Smooth muscle cell (in vitro differentiated cells): ENCODE measurements around the gene ZNF70. TPM values are rescaled to one million over a fixed set of nuclear protein-coding genes. Genes with fewer than 3 reads are reported as not detected.

Experiments
- DNase-seq: peaks from one replicate; lab custom pipeline; 2025; ENCODE audit not compliant: unreplicated experiment; lab: John Stamatoyannopoulos, UW
- H2AFZ ChIP-seq: fragments of 200-600 bp; sonication (generic); 2 replicates; pipeline ENCODE4 v1.6.0; 2016; ENCODE audit warnings: antibody characterized with exemption, low read depth, mild to moderate bottlenecking
- H3F3A ChIP-seq: fragments of 200-600 bp; sonication (generic); 2 replicates; pipeline ENCODE4 v1.6.0; 2017; ENCODE audit warnings: antibody characterized with exemption, low read depth
- H3K27ac ChIP-seq: fragments of 200-600 bp; sonication (generic); 2 replicates; pipeline ENCODE4 v1.5.1; 2016; ENCODE audit warnings: low read depth, mild to moderate bottlenecking
- H3K27me3 ChIP-seq: fragments of 200-600 bp; sonication (generic); 2 replicates; pipeline ENCODE4 v1.6.1; 2016; ENCODE audit warnings: low read depth, mild to moderate bottlenecking
- H3K36me3 ChIP-seq: fragments of 200-600 bp; sonication (generic); 2 replicates; pipeline ENCODE4 v1.5.1; 2016; ENCODE audit warnings: low read depth
- H3K4me1 ChIP-seq: fragments of 200-600 bp; sonication (generic); 2 replicates; pipeline ENCODE4 v1.5.1; 2016; ENCODE audit warnings: low read depth
- H3K4me2 ChIP-seq: fragments of 200-600 bp; sonication (generic); 2 replicates; pipeline ENCODE4 v1.6.0; 2016; ENCODE audit warnings: mild to moderate bottlenecking
- H3K4me3 ChIP-seq: fragments of 200-600 bp; sonication (generic); 2 replicates; pipeline ENCODE4 v1.5.1; 2016; ENCODE audit warnings: mild to moderate bottlenecking
- H3K79me2 ChIP-seq: fragments of 200-600 bp; sonication (generic); 2 replicates; pipeline ENCODE4 v1.6.0; 2016; ENCODE audit warnings: low read depth, mild to moderate bottlenecking
- H3K9ac ChIP-seq: fragments of 200-600 bp; sonication (generic); 2 replicates; pipeline ENCODE4 v1.6.0; 2016; ENCODE audit warnings: low read depth
- H3K9me3 ChIP-seq: fragments of 200-600 bp; sonication (generic); replicated peaks from 2 replicates; pipeline ENCODE4 v1.5.1; 2016; ENCODE audit warnings: low read depth
- H4K20me1 ChIP-seq: fragments of 200-600 bp; sonication (generic); 2 replicates; pipeline ENCODE4 v1.6.0; 2016; ENCODE audit warnings: low read depth
- WGBS: methylation state at CpG from one replicate; pipeline ENCODE4 v1.1.7; 2016; ENCODE audit warnings: low lambda C conversion rate; 5-methylcytosine and 5-hydroxymethylcytosine counted together
- polyA plus RNA-seq: library from polyadenylated mRNA; unstranded; fragments of >200 nt; fragmentation: Nextera tagmentation; extraction: Ambion mirVana; gene quantifications from 2 replicates; pipeline ENCODE4 v1.2.1, GENCODE V29; 2016
- total RNA-seq: library from RNA; depleted of rRNA; stranded (reverse); fragments of >200 nt; gene quantifications from 2 replicates; pipeline ENCODE4 v1.2.3, GENCODE V29; 2014
- TF ChIP-seq, protein P1 (sequence below): fragments of 200-600 bp; sonication (generic); IDR thresholded peaks from 2 replicates; pipeline ENCODE4 v1.5.1; 2017; ENCODE audit warnings: borderline replicate concordance, mild to moderate bottlenecking, antibody characterized with exemption; ENCODE audit not compliant: insufficient read depth, poor library complexity, severe bottlenecking

Gene ZNF70
- total and polyA plus RNA-seq, 2 experiments from 2014 or later: 2.4 to 6.9 TPM

DNA sequence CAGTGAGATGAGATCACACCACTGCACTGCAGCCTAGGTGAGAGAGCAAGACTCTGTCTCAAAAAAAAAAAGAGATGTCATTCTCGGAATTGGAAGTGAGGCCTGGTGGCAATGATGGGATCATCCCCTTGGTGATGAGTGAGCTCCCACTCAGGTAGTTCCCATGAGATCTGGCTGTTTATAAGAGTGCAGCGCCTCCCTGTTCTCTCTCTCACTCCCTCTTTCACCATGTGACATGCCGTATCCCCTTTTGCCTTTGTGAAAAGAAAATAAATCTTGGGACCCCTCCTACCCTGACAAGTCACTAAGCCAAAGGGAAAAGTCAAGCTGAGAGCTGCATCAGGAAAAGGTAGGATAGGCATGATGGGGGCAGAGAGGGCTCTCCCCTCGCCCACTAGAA is 28.8 kb downstream of the ZNF70 start:
- H3K4me3 ChIP-seq: no peak overlapping the region
- H2AFZ ChIP-seq: no peak overlapping the region
- H3K9ac ChIP-seq: no peak overlapping the region
- TF ChIP-seq, protein P1, sequence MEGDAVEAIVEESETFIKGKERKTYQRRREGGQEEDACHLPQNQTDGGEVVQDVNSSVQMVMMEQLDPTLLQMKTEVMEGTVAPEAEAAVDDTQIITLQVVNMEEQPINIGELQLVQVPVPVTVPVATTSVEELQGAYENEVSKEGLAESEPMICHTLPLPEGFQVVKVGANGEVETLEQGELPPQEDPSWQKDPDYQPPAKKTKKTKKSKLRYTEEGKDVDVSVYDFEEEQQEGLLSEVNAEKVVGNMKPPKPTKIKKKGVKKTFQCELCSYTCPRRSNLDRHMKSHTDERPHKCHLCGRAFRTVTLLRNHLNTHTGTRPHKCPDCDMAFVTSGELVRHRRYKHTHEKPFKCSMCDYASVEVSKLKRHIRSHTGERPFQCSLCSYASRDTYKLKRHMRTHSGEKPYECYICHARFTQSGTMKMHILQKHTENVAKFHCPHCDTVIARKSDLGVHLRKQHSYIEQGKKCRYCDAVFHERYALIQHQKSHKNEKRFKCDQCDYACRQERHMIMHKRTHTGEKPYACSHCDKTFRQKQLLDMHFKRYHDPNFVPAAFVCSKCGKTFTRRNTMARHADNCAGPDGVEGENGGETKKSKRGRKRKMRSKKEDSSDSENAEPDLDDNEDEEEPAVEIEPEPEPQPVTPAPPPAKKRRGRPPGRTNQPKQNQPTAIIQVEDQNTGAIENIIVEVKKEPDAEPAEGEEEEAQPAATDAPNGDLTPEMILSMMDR: no peak
- H4K20me1 ChIP-seq: no peaks in the 10 kb centered on the region
- H3K36me3 ChIP-seq: no peaks in the 10 kb centered on the region
- DNase-seq: no peak
- no peak overlapping the region for H3K4me2 ChIP-seq
- no peak overlapping the region for H3K27ac ChIP-seq
- WGBS: 94% methylated on average over 4 of the region's 4 CpGs
- H3F3A ChIP-seq: no peaks in the 10 kb centered on the region
- no peaks in the 10 kb centered on the region for H3K27me3 ChIP-seq
- no peaks in the 10 kb centered on the region for H3K9me3 ChIP-seq
- no peaks in the 10 kb centered on the region for H3K4me1 ChIP-seq
- no peaks in the 10 kb centered on the region for H3K79me2 ChIP-seq

DNA sequence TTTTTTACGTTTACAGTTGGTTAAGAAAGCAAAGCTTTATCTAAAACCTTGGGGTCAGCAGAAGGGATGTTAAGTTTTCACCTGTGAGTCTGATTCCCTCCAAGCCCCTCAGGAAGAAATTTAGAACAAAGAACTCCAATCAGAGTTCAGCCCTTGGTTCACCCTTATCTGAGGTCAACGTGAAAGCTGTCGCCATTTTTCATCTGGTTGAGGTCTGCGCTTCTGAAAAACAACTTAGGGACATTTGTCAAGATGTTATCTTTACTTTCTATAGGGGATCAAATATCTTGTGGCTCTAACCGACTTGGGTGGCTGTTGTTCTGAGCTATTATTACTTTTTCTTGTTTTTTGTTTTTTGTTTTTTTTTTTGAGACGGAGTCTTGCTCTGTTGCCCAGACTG is 30.1 kb downstream of the ZNF70 start:
- H3F3A ChIP-seq: no peaks in the 10 kb centered on the region
- no peak overlapping the region for H3K9ac ChIP-seq
- WGBS: 87% methylated on average over 6 of the region's 6 CpGs
- H3K4me3 ChIP-seq: no peak overlapping the region
- no peaks in the 10 kb centered on the region for H4K20me1 ChIP-seq
- H3K9me3 ChIP-seq: no peaks in the 10 kb centered on the region
- TF ChIP-seq, protein P1: no peak
- no peak for DNase-seq
- H3K4me1 ChIP-seq: peaks cover 4% of the 10 kb centered on the region
- no peak overlapping the region for H3K4me2 ChIP-seq
- H3K79me2 ChIP-seq: peaks cover 11% of the 10 kb centered on the region
- H2AFZ ChIP-seq: no peak overlapping the region
- no peaks in the 10 kb centered on the region for H3K27me3 ChIP-seq
- H3K27ac ChIP-seq: no peak overlapping the region
- H3K36me3 ChIP-seq: no peaks in the 10 kb centered on the region

DNA sequence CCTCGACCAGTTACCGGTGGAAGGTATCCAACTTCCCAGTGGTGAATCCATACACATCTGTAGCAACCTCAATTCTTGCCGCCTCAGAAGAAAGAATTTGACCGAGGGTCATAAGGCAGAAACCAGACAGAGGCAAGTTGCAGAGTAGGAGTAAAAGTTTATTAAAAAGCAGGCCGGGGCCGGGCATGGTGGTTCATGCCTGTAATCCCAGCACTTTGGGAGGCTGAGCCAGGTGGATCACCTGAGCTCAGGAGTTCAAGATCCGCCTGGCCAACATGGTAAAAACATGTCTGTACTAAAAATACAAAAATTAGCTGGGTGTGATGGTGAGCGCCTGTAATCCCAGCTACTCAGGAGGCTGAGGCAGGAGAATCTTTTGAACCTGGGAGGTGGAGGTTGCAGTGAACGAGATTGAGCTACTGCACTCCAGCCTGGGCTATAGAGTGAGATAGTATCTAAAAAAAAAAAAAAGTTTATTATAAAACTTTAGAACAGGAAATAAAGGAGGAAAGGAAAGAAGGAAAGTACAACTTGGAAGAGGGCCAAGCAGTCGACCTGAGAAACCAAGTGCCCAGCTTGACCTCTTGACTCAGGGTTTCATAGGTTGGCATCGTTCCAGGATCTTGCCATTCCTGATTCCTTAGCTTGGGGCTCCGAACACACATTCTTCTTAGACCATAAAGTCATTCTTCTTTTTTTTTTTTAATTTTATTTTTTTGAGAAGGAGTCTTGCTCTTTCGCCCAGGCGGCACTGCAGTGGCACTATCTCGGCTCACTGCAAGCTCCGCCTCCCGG is 32.3 kb downstream of the ZNF70 start:
- Histone ChIP-seq H3K4me2 (no peak overlapping the region), H3K79me2 (peaks cover 11% of the 10 kb centered on the region), H2AFZ (no peak overlapping the region), H3K27ac (no peak overlapping the region), H3K27me3 (no peaks in the 10 kb centered on the region), H3F3A (no peaks in the 10 kb centered on the region), H3K4me1 (peaks cover 4% of the 10 kb centered on the region), H3K36me3 (no peaks in the 10 kb centered on the region), H3K9me3 (no peaks in the 10 kb centered on the region), H3K4me3 (no peak overlapping the region), H4K20me1 (no peaks in the 10 kb centered on the region), H3K9ac (no peak overlapping the region)
- WGBS: 96% methylated on average over 17 of the region's 17 CpGs
- DNase-seq: no peak
- TF ChIP-seq, protein P1: no peak
